GM18519 (cell line): ENCODE measurements around the gene GARIN6.
"Not testable (repeated sequence)": the region's sequence is repeated elsewhere in the genome, so short reads cannot be mapped to it uniquely, and the experiment has no call there.

Source experiments
- ATAC-seq: cut with Tn5 transposase; IDR thresholded peaks from one replicate; pipeline ENCODE4 v1.9.1; 2021; ENCODE audit warnings: mild to moderate bottlenecking, moderate library complexity; ENCODE audit not compliant: unreplicated experiment, low FRiP score

GARIN6 gene

DNA sequence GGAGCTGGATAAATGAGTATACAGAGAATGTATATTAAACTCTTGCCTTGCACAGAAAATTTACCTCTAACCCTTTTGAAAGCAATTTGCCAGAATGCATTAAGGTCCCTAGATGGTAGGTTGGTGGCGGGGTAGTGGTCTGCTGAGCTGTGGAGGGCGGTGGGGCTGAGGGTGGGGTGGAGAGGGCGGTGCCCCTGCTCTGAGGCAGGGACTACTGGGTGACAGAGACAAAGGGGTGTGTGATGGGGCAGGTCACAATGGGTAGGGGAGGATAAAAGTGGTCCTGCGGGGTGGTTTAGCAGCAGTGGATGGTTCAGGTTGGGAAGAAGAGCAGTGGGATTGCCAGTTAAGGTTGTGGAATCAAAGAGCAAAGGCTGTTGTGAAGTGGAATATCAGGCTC is at the start of gene GARIN6:
Gene GARIN6, plus strand, starts transcription at position 301 of the 400 bp plus-strand sequence. CDS start 422 bp downstream, outside the sequence.
- ATAC-seq, result no peak

DNA sequence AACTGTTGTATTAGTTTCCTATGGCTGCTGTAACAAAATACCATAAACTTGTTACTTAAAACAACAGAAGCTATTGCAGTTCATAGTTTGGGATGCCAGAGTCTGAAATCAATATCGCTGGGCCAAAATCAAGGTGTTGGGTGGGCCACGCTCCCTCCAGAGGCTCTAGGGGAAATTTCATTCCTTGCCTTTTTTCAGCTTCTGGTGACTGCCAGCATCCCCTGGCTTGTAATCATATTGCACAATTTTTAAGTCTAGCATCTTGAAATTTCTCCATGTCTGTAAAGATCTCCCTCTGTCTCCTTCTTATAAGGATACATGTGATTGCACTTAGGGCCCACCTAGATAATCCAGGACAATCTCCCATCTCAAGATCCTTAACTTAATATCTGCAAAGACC is 48.8 kb upstream of the GARIN6 start:
- no peak for ATAC-seq

DNA sequence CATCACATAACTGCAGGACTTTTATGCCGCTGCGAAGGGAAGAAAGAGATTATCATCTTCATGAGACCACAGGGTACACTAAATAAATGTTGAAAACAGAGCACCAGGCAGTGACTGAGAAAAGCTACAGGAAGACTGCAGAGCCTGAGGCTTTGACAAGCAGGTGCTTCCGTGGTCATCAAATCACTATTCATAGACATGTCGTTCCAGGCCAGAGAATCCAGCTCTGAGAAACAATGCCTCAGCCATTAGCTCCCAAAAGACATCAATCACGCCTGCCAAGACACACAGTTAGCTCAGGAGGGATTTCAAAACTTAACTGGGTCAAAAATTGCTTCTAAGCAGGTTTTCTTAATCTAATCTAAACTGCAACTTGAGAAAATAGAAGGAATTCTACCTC is 47.2 kb upstream of the GARIN6 start:
- peak; percentile 72 for ATAC-seq

DNA sequence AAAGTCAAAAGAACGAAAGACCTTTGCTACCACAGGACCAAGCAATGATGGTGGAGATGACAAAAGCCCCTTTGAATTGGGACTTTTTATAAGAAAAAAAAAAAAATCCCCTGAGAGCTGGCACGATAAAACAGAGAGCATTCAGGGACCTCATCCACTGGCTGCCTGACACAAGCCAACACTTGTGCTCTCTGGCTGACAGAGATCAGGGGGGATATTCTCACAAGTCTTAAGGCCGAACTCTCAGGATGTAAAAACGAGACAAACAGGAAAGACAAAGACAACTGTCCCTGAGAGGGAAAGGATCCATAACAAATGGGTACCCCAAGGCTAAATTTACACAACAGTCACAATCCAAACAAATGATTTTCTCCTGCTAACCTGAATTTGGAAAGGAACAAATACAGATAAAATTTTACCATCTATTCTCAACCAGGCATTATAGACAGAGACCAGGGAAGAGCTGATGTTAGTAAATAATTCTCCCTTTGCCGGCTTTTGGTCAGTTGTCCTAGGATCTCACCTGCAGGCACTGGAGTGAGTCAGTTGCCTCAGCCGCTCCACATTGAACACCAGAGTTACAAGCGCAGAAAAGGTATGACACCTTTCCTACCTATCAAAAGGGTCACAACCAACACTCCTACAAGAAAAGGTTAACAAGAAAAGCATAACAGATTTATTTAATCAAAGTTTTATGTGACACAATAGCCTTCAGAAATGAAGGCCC is 37.9 kb upstream of the GARIN6 start:
- ATAC-seq, result no peak

DNA sequence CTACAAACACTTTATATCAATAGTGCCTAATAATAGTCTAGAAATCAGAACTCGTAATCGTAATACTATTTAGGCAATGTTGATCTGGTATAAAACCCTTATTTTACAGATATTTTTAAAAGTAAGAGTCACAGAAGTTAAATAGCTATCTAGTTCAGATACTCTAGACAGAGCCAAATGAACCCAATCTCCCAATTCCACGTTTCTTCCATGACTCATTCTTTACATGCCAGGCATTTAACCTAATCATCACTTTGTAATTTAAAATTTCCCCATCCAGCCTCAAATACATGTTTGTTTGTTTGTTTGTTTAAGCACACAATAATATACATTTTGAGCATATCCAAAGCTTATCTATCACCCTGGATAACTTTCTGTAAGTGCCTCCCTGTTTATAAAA is 36.4 kb upstream of the GARIN6 start:
- no peak for ATAC-seq

DNA sequence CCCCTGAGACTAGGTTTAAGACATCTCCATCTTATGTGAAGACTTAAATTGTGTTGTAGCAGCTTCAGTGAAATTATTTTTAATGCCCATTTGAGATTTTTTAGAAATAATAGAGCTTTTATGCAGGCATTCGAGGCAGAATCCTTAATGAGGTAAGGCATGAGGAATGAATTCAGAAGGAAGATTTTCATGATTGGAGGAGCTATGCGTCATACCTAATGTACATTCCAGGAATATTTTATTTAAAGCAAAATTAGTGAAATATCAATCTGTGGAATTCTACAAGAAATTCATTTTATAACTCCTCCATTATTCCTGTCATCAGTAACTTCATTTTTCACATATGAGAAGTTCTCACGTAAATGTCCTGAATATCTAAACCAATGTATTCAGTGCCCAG is 36.0 kb upstream of the GARIN6 start:
- ATAC-seq, result no peak

DNA sequence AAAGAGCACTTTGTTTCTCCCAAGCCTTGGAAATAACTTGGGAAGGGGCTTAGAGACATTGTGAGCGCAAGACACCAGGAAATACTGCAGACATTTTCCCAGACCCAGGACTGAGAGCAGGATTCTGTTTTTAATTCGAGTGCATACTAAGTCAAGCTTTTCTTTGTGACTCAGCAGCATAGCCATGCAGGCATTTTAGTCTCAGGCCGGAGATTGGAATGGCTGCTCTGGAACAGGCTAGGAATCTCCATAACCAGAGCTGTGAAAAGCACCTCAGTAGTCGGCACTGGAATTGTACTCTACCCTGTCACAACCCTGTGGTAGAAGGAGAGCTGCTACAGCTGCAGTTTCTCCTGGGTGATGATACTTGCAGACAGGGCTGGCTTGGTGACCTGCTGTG is 28.9 kb upstream of the GARIN6 start:
- ATAC-seq, result no peak

DNA sequence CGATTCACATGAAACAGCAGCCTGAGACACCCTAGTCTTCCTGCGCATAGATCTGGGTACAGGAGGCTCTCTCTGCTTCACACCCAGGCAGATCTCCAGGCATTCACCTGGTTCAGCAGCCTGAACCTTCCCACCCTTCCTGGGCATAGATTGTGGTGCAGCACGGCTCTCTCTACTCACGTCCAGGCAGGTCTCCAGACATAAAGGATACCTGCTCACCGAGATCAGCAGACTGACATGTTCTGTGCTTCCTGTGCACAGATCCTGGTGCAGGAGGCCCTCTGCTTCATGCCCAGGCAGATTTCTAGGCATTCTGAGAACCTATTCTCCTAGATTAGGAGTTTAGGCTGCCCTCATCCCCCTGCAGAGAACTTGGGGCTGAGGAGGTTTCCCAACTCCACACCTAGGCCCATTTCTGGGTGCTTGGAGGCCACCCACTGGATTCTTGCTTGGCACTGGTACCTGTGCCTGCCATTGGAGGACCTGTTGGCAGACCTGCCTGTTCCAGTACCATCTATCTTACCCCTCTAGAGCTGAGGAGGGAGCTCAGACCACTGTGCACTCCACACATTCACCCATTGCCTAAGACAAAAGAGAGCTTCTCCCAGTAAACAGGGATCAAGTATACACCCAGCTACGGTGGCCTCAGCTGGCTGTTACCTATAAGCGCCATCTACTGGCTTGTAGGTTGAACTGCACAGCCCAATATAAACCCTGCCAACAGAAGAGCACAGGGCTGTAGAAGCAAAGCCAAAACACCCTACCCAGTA is 28.0 kb upstream of the GARIN6 start:
- ATAC-seq, result peak; percentile 98

DNA sequence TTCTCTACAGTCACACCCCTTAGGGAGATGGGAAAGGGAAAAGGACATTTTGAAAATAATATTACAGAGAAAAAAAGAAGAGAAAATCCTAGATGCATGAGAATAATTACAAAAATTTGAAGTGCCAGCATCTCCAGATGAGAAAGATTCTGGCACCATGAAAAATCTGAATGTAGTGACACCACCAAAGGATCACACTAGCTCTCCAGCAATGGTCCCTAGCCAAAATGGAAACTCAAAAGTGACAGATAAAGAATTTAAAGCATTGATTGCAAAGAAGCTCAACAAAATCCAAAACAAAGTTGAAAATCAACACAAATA is 27.4 kb upstream of the GARIN6 start:
- no peak for ATAC-seq

DNA sequence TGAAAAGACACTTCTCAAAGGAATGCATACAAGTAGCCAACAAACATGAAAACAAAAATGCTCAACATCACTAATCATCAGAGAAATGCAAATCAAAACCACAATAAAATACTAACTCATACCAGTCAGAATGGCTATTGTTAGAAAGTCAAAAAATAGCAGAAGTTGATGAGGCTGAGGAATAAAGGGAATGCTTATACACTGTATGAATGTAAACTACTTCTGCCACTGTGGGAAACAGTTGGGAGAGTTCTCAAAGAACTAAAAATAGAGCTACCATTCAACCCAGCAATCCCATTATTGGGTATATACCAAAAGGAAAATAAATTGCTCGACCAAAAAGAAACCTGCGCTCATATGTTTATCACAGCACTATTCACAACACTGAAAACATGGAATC is 23.0 kb upstream of the GARIN6 start:
- not testable (repeated sequence) for ATAC-seq

DNA sequence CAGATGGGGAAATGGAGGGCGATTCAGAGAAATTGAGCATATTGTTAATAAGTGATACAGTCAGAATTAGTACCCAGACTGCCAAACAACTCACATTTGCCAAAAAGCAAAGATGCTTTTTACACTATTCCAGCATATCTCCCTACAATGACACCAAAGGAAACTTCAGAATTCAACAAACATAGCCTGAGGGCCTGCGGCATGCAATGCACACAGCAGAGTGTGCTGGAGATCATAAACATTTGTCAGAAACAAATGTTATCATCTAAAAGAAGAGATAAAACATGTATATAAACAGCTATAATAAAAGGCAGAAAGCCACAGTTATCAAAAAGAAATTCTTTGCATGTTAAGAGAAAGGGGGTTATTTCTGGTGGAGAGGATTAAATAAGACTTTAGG is 20.1 kb upstream of the GARIN6 start:
- ATAC-seq, result no peak

DNA sequence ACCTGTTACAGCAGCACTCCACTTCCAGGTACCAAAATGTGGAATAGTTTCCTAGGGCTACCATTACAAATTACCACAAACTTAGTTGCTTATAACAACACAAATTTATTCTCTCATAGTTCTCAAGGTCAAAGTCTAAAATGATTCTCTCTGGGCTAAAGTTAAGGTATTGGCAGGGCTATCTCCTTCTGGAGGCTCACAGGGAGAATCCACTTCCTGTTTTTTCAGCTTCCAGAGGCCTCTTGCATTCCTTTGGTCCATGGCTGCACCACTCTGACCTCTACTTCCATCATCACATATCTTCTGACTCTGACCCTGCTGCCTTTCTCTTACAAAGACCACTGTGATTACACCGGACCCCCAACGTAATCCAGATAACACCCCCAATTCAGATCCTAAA is 2.9 kb upstream of the GARIN6 start:
- no peak for ATAC-seq

DNA sequence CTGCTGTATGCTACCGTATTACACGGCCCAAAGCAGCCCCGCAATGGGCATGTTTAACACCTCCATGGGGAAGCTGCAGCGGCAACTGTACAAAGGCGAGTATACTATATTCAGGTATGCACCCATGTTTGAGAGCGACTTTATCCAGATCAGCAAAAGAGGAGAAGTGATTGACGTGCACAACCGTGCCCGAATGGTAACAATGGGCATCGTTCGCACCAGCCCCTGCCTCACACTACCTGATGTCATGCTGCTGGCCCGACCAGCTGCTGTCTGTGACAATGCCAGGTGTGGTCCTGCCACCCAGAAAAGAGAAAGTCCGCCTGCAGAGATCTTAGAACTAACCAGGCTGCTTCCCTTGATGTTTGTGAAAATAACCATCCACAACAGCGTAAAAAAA is 630 bp downstream of the GARIN6 start:
- ATAC-seq, result no peak

DNA sequence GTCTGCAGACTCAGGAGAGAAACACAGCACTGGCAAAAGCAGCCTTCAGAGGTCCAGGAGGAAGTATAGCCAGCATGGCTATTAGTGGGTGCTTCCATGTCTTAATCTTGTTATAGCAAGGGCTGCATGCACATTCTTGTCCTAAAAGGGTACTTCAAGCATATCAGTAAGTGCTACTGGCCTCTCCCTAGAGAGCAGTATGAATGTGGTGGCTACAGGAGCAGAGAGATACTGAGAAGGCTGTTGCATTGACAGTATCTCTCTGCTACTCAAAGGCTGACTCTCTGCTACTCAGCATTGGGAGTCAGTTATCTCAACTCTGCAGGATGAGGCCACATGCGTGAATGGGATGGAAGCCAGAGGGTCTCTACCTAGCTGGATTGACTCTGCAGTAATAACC is 2.0 kb downstream of the GARIN6 start:
- ATAC-seq, result no peak

DNA sequence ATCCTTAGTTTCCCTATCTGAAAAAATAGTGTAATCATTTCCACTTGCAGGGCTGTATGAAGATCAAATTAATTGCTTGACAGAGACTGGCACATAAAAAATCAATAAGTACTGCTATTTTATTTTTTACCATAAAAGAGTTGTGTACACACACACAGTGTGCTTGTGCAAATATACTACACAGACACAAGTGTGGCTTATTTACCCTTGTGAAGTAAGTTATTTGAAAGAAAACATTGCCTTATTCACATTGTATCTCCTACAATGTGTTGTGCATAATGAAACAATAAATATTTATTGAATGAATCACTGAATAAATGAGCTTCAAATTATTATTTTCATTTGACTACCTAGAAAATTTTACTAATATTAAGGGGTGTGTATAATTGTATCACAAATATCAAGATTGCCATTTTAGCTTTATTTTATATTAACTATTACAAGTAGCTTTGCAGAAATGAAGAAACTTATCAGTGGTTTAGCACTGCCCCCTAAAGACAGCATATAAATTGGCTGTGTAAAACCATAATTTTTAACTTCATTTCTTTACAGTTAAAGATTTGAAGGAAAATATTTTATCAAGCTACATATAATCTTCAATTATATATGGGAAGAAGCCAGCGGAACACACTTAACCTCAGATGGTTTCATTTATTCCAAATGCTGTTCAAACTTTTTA is 11.3 kb downstream of the GARIN6 start:
- ATAC-seq, result no peak

DNA sequence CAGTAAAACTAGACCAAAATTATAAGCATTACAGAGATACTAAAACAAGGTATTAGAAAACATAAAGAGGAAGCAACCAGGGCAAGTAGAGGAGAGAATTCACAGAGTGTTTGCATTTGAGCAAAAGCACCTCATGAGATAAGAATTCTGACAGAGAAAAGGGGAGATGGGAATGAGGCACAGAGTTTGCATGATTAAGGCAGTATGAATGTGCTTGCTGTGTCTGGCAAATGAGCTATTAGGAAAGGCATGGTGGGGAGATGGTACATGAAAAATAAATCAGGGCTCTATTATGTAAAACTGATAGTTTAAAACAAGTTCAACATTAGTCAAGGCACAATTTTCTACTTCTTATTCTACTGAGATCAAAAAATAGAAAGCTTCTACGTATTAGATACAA is 23.1 kb downstream of the GARIN6 start:
- no peak for ATAC-seq

DNA sequence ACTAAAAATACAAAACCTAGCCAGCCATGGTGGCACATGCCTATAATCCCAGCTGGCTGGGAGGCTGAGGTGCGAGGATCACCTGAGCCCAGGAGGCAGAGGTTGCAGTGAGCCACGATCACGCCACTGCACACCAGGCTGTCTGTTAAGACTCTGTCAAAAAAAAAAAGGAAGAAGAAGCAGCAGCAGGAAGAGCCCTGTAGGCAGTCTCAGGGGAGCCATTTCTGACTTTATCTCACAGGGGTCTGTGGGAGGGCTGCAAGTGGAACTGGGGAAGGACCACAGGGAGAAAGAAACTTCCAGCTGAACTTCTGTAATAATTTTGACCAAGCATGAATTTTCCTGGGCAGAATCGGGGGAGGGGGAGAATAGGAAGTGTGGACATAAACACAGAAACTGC is 32.7 kb downstream of the GARIN6 start:
- no peak for ATAC-seq

DNA sequence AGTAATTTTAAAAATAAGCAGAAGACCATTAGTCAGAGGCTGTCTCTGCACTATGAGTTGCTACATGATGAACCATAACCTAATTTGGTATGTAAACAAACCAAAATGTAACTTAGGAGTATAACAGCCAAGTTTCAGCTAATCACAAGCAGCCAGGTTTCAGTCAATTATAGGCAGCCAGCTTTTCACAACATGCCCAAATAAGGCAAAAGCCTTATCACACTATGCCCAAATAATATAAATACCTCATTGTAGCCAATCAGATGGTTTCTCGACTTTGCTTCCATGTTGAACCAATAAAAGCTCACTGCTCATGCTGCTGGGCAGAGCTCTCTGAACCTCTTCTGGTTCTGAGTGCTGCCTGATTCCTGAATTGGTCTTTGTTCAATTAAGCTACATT is 38.6 kb downstream of the GARIN6 start:
- no peak for ATAC-seq

DNA sequence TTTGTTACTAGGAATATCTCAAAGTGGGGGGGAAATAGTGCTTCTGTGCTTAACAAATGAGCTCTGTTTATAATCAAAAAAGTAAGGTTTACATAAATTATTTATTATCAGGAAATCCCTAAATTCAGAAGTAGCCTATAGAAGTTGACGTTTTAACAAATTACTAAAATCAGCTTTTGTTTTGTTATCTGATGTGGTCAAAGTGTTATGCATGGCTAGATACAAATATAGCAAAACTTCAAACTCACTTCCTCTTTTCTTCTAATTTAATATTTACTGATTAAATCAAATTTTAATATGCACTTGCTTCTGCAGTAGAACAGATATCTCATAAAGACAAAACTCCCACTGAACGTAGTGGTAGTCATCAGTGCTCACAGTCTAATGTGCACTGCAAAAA is 47.5 kb downstream of the GARIN6 start:
- no peak for ATAC-seq
